Tibial nerve (tissue), 4 donors: ENCODE results near the gene HCFC1R1.

Source experiments
- EP300 ChIP-seq, 2 donors: sonication (generic); formaldehyde crosslinking; IDR thresholded peaks; one replicate each; pipeline ENCODE4 v1.6.1; 2017; ENCODE audit warnings: antibody characterized with exemption in 2 of 2, mild to moderate bottlenecking in 1 of 2
- POLR2A ChIP-seq, 2 donors: fragments of 450-650 bp; IDR thresholded peaks; one replicate each; pipeline ENCODE4 v1.6.1; 2017; ENCODE audit warnings: antibody characterized with exemption in 2 of 2, mild to moderate bottlenecking in 2 of 2, moderate library complexity in 2 of 2
- TF ChIP-seq, protein P1 (sequence below), 5 experiments: fragments of 200-600 bp in 3 of 5; fragments of 450-650 bp in 2 of 5; sonication (generic) in 3 of 5; IDR thresholded peaks; one replicate each; pipeline ENCODE4 v1.5.1; 2016 to 2019; ENCODE audit warnings: antibody characterized with exemption in 5 of 5, mild to moderate bottlenecking in 3 of 5, moderate library complexity in 2 of 5

GRCh38 chr16:3015865-3016521 is 7.7 kb downstream of the HCFC1R1 start:
- TF ChIP-seq EP300 (IDR thresholded peaks at IDR 0.05) (no peak), POLR2A (IDR thresholded peaks at IDR 0.05) (no peak)
- TF ChIP-seq, protein P1, sequence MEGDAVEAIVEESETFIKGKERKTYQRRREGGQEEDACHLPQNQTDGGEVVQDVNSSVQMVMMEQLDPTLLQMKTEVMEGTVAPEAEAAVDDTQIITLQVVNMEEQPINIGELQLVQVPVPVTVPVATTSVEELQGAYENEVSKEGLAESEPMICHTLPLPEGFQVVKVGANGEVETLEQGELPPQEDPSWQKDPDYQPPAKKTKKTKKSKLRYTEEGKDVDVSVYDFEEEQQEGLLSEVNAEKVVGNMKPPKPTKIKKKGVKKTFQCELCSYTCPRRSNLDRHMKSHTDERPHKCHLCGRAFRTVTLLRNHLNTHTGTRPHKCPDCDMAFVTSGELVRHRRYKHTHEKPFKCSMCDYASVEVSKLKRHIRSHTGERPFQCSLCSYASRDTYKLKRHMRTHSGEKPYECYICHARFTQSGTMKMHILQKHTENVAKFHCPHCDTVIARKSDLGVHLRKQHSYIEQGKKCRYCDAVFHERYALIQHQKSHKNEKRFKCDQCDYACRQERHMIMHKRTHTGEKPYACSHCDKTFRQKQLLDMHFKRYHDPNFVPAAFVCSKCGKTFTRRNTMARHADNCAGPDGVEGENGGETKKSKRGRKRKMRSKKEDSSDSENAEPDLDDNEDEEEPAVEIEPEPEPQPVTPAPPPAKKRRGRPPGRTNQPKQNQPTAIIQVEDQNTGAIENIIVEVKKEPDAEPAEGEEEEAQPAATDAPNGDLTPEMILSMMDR (IDR thresholded peaks at IDR 0.05) = no peak
